Nephron (organoid): ENCODE data around the gene ABTB2.
A peak's percentile ranks its signal among the peaks of the same experiment; 100 is the strongest.

Experiments used
- H3K27ac Mint-ChIP-seq, 3 experiments: 2 replicates each; pipeline ENCODE4 v1.8.0; 2020; ENCODE audit warnings: mixed read lengths in 3 of 3, mild to moderate bottlenecking in 2 of 3, moderate library complexity in 1 of 3
- H3K27me3 Mint-ChIP-seq: 2 replicates; pipeline ENCODE4 v1.8.0; 2021; ENCODE audit warnings: low read depth, mild to moderate bottlenecking, moderate library complexity, mixed read lengths
- H3K36me3 Mint-ChIP-seq: 2 replicates; pipeline ENCODE4 v1.8.0; 2020; ENCODE audit warnings: low read depth, mixed read lengths
- H3K4me1 Mint-ChIP-seq: 2 replicates; pipeline ENCODE4 v1.8.0; 2020; ENCODE audit warnings: mixed read lengths
- H3K4me3 Mint-ChIP-seq, 3 experiments: 2 replicates each; pipeline ENCODE4 v1.8.0; 2020; ENCODE audit warnings: mild to moderate bottlenecking in 3 of 3, mixed read lengths in 3 of 3, moderate library complexity in 2 of 3
- H3K9me3 Mint-ChIP-seq: 2 replicates; pipeline ENCODE4 v1.8.0; 2020; ENCODE audit warnings: mixed read lengths
- TF ChIP-seq, protein P1 (sequence below), 3 experiments: fragments of 200-600 bp; sonication (generic); IDR thresholded peaks; one replicate each; pipeline ENCODE4 v1.5.0; 2021; ENCODE audit warnings: antibody characterized with exemption in 3 of 3; ENCODE audit not compliant: unreplicated experiment in 3 of 3

Gene ABTB2

GRCh38 chr11:34233215-34233614, 124.6 kb downstream of the ABTB2 start:
- TF ChIP-seq, protein P1, sequence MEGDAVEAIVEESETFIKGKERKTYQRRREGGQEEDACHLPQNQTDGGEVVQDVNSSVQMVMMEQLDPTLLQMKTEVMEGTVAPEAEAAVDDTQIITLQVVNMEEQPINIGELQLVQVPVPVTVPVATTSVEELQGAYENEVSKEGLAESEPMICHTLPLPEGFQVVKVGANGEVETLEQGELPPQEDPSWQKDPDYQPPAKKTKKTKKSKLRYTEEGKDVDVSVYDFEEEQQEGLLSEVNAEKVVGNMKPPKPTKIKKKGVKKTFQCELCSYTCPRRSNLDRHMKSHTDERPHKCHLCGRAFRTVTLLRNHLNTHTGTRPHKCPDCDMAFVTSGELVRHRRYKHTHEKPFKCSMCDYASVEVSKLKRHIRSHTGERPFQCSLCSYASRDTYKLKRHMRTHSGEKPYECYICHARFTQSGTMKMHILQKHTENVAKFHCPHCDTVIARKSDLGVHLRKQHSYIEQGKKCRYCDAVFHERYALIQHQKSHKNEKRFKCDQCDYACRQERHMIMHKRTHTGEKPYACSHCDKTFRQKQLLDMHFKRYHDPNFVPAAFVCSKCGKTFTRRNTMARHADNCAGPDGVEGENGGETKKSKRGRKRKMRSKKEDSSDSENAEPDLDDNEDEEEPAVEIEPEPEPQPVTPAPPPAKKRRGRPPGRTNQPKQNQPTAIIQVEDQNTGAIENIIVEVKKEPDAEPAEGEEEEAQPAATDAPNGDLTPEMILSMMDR (IDR thresholded peaks at IDR 0.05; ENCODE audit: unreplicated experiment in 3 of 3) = no peak
- Mint-ChIP-seq H3K27me3 (peaks cover 22% of the 10 kb centered on the region), H3K4me1 (peaks cover 18% of the 10 kb centered on the region), H3K27ac (no peak overlapping the region), H3K4me3 (no peak overlapping the region), H3K9me3 (no peaks in the 10 kb centered on the region), H3K36me3 (no peaks in the 10 kb centered on the region)

GRCh38 chr11:34232807-34233206, 125.0 kb downstream of the ABTB2 start:
- Mint-ChIP-seq H3K27me3 (peaks cover 22% of the 10 kb centered on the region), H3K4me1 (peaks cover 15% of the 10 kb centered on the region), H3K9me3 (no peaks in the 10 kb centered on the region), H3K36me3 (no peaks in the 10 kb centered on the region), H3K4me3 (no peak overlapping the region), H3K27ac (no peak overlapping the region)
- TF ChIP-seq, protein P1 (IDR thresholded peaks at IDR 0.05; ENCODE audit: unreplicated experiment in 3 of 3) = no peak

- peaks cover 16% of the 10 kb centered on the region for H3K4me1 Mint-ChIP-seq
- TF ChIP-seq, protein P1 (IDR thresholded peaks at IDR 0.05; ENCODE audit: unreplicated experiment in 3 of 3) = no peak
- H3K27me3 Mint-ChIP-seq = peaks cover 41% of the 10 kb centered on the region
- no peak overlapping the region for H3K4me3 Mint-ChIP-seq
- H3K9me3 Mint-ChIP-seq = no peaks in the 10 kb centered on the region
- H3K36me3 Mint-ChIP-seq = no peaks in the 10 kb centered on the region
- H3K27ac Mint-ChIP-seq = no peak overlapping the region
These were observed 131.6 kb downstream of the ABTB2 start for GRCh38 chr11:34226210-34226609.

GRCh38 chr11:34225091-34225490, 132.7 kb downstream of the ABTB2 start:
- TF ChIP-seq, protein P1 (IDR thresholded peaks at IDR 0.05; ENCODE audit: unreplicated experiment in 3 of 3) = no peak
- Mint-ChIP-seq H3K9me3 (no peaks in the 10 kb centered on the region), H3K27ac (no peak overlapping the region), H3K36me3 (no peaks in the 10 kb centered on the region), H3K4me1 (peaks cover 19% of the 10 kb centered on the region), H3K27me3 (peaks cover 35% of the 10 kb centered on the region), H3K4me3 (no peak overlapping the region)

GRCh38 chr11:34224434-34224966, 133.3 kb downstream of the ABTB2 start:
- Mint-ChIP-seq H3K9me3 (no peaks in the 10 kb centered on the region), H3K36me3 (no peaks in the 10 kb centered on the region), H3K4me1 (peaks cover 25% of the 10 kb centered on the region), H3K4me3 (no peak overlapping the region), H3K27ac (no peak overlapping the region), H3K27me3 (peaks cover 41% of the 10 kb centered on the region)
- TF ChIP-seq, protein P1 (IDR thresholded peaks at IDR 0.05; ENCODE audit: unreplicated experiment in 3 of 3) = no peak

DNA sequence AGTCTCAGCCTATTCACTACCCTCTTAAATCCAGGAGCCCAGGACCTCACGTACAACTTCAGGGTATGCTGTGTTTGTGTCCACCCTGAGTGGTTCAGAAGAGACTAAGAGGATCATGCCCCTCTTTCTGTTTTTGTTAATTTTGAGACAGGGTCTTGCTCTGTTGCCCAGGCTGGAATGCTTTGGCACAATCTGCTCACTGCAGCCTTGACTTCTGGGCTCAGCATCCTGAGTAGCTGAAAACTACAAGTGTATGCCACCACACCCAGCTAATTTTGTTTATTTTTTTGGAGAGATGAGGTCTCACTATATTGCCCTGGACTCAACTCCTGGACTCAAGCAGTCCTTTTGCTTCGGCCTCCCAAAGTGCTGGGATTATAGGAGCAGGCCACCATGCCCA, 133.9 kb downstream of the ABTB2 start:
- peaks cover 41% of the 10 kb centered on the region for H3K27me3 Mint-ChIP-seq
- peak overlapping the region; percentile 31 to 77 (median 57) for H3K27ac Mint-ChIP-seq
- H3K4me1 Mint-ChIP-seq = peaks cover 25% of the 10 kb centered on the region
- TF ChIP-seq, protein P1 (IDR thresholded peaks at IDR 0.05; ENCODE audit: unreplicated experiment in 3 of 3) = no peak
- H3K9me3 Mint-ChIP-seq = no peaks in the 10 kb centered on the region
- no peak overlapping the region for H3K4me3 Mint-ChIP-seq
- H3K36me3 Mint-ChIP-seq = no peaks in the 10 kb centered on the region
